Stomach (tissue), 4 donors: ENCODE measurements around the gene SMG1.

Source experiments
- EP300 ChIP-seq: sonication (generic); formaldehyde crosslinking; IDR thresholded peaks from one replicate; pipeline ENCODE4 v1.6.1; 2017; ENCODE audit warnings: antibody characterized with exemption
- POLR2A ChIP-seq, 4 donors: fragments of 450-650 bp; IDR thresholded peaks; one replicate each; pipeline ENCODE4 v1.6.1; 2016; ENCODE audit warnings: antibody characterized with exemption in 4 of 4, control low read depth in 2 of 4, mild to moderate bottlenecking in 1 of 4, moderate library complexity in 1 of 4
- TF ChIP-seq, protein P1 (sequence below), 7 experiments: fragments of 450-650 bp in 4 of 7; fragments of 200-600 bp in 3 of 7; sonication (generic) in 3 of 7; IDR thresholded peaks; one replicate each; pipeline ENCODE4 v1.5.1; 2016 to 2019; ENCODE audit warnings: antibody characterized with exemption in 7 of 7, control low read depth in 2 of 7, mild to moderate bottlenecking in 1 of 7

DNA sequence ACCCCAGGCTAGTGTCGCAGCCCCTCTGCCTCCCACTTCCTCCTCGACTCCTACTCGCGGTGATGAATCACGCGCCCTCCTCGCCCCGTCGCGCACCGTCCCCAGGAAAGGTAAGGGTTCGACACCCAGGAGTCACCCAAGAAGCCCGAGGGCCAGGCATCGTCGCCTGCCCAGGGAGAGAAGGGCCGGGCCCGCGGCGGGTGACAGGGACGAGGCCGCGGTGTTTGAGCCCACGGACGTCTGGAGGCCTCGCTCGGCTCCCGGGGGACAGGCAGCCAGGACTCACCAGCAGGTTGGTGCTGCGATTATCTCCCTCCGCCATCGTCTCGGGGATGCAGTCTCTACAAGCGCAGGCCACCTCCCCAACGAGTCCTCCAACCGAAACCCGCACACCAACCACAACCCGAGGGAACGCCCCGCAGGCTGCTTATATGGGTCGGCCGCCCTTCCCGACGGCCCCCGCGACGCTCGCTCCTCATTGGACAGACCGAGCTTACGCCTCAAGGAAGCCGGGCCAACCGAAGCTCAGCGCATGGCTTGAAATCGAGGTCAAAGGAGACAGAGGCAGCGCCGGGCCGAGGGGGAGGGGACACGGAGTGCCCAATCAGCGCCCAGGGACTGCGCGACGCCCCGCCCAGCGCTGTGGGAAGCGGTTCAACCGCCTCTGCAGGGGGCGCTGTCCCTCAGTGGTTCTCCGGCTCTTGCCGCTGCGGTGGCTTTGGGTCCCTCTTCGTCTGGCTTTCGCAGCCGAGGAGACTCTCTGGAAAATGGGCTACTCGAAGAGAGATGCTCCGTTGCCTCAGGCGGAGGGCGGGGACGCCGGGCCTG is 124.8 kb downstream of the SMG1 start, which contains the start of gene ARL6IP1:
- TF ChIP-seq, protein P1, sequence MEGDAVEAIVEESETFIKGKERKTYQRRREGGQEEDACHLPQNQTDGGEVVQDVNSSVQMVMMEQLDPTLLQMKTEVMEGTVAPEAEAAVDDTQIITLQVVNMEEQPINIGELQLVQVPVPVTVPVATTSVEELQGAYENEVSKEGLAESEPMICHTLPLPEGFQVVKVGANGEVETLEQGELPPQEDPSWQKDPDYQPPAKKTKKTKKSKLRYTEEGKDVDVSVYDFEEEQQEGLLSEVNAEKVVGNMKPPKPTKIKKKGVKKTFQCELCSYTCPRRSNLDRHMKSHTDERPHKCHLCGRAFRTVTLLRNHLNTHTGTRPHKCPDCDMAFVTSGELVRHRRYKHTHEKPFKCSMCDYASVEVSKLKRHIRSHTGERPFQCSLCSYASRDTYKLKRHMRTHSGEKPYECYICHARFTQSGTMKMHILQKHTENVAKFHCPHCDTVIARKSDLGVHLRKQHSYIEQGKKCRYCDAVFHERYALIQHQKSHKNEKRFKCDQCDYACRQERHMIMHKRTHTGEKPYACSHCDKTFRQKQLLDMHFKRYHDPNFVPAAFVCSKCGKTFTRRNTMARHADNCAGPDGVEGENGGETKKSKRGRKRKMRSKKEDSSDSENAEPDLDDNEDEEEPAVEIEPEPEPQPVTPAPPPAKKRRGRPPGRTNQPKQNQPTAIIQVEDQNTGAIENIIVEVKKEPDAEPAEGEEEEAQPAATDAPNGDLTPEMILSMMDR (IDR thresholded peaks at IDR 0.05) = peak in 5 of 7 experiments; percentile 79 to 97 (median 93)
- TF ChIP-seq POLR2A (IDR thresholded peaks at IDR 0.05) (peak in 3 of 4 donors; percentile 70 to 99 (median 98)), EP300 (peak; percentile 26)
